GM12875 (cell line): ENCODE data around the gene YPEL3.

ENCODE experiments used
- H3K4me3 ChIP-seq: one replicate; pipeline ENCODE4 v1.5.1; 2011; ENCODE audit warnings: low read depth, low read length, control low read depth
- TF ChIP-seq, protein P1 (sequence below): IDR thresholded peaks from 2 replicates; pipeline ENCODE4 v1.5.1; 2011; ENCODE audit warnings: low read depth, mild to moderate bottlenecking, control low read depth, inconsistent platforms, low read length, moderate library complexity, borderline replicate concordance; ENCODE audit not compliant: insufficient read depth

The YPEL3 gene

GRCh38 chr16:30124985-30125379, 29.0 kb upstream of the YPEL3 start:
- no peak overlapping the region for H3K4me3 ChIP-seq
- TF ChIP-seq, protein P1, sequence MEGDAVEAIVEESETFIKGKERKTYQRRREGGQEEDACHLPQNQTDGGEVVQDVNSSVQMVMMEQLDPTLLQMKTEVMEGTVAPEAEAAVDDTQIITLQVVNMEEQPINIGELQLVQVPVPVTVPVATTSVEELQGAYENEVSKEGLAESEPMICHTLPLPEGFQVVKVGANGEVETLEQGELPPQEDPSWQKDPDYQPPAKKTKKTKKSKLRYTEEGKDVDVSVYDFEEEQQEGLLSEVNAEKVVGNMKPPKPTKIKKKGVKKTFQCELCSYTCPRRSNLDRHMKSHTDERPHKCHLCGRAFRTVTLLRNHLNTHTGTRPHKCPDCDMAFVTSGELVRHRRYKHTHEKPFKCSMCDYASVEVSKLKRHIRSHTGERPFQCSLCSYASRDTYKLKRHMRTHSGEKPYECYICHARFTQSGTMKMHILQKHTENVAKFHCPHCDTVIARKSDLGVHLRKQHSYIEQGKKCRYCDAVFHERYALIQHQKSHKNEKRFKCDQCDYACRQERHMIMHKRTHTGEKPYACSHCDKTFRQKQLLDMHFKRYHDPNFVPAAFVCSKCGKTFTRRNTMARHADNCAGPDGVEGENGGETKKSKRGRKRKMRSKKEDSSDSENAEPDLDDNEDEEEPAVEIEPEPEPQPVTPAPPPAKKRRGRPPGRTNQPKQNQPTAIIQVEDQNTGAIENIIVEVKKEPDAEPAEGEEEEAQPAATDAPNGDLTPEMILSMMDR: no peak

- TF ChIP-seq, protein P1: no peak
- peak overlapping the region; percentile 65 for H3K4me3 ChIP-seq
Observed at GRCh38 chr16:30122604-30123160, 26.7 kb upstream of the YPEL3 start.

DNA sequence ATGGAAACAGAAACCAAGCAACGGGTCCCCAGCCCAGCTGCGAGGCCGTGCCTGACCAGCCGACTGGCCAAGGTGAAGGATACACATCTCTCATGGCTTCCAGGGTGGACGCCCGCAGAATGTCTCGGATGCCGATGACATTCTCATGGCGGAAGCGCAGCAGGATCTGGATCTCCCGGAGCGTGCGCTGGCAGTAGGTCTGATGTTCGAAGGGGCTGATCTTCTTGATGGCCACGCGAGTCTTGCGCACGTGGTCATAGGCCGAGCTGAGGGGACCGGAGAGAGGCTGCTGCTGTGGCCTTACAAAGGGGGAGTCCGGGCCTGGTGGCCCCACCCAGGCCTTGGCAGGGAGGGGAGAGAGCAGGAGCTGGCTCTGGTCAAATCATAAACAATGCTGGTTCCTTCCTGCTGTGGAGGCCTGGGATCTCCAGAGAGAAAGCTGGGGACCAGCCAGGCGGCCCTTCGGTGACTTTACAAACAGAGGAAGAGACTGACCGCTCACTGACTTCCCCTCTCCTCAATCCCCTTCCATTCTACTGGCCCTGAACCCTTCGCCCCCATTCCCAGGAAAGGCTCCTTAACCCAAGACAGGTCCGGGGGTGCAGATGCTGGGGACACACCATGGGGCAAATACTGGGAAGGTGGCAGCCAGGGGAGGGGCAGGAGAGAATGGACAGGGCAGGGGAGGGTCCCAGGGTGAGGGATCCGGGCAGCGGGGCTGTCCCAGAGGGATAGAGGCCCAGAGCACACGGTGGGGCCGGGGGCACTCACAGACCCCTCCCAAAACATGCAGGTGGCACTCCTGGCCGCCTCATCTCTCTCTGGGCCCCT, 25.9 kb upstream of the YPEL3 start:
- peak overlapping the region; percentile 65 for H3K4me3 ChIP-seq
- TF ChIP-seq, protein P1: no peak

GRCh38 chr16:30120340-30121105, 24.5 kb upstream of the YPEL3 start:
- TF ChIP-seq, protein P1: no peak
- no peak overlapping the region for H3K4me3 ChIP-seq

- TF ChIP-seq, protein P1: no peak
Observed at GRCh38 chr16:30119428-30119827, 23.4 kb upstream of the YPEL3 start.

GRCh38 chr16:30117768-30118167, 21.8 kb upstream of the YPEL3 start:
- H3K4me3 ChIP-seq: no peak overlapping the region
- TF ChIP-seq, protein P1: no peak

More at GRCh38 chr16:30119428-30119827, 23.4 kb upstream of the YPEL3 start:
- H3K4me3 ChIP-seq: no peak overlapping the region
